ENCODE measurements around the gene FHAD1. TPM values are rescaled to one million over a fixed set of nuclear protein-coding genes. Genes with fewer than 3 reads are reported as not detected.

FHAD1 gene
- total and polyA plus RNA-seq, 9 of the 15 experiments (the other 6 are each of a cell fraction or from before 2014, with no cell fraction given), result 0.32 to 2.1 (median 1.5) TPM; not detected in 1

GRCh38 chr1:15409388-15410222, 162.6 kb downstream of the FHAD1 start, which contains the start of gene EFHD2 (continued):
- TF ChIP-seq, protein P1, sequence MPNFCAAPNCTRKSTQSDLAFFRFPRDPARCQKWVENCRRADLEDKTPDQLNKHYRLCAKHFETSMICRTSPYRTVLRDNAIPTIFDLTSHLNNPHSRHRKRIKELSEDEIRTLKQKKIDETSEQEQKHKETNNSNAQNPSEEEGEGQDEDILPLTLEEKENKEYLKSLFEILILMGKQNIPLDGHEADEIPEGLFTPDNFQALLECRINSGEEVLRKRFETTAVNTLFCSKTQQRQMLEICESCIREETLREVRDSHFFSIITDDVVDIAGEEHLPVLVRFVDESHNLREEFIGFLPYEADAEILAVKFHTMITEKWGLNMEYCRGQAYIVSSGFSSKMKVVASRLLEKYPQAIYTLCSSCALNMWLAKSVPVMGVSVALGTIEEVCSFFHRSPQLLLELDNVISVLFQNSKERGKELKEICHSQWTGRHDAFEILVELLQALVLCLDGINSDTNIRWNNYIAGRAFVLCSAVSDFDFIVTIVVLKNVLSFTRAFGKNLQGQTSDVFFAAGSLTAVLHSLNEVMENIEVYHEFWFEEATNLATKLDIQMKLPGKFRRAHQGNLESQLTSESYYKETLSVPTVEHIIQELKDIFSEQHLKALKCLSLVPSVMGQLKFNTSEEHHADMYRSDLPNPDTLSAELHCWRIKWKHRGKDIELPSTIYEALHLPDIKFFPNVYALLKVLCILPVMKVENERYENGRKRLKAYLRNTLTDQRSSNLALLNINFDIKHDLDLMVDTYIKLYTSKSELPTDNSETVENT (CRISPR knock-in tag; IDR thresholded peaks at IDR 0.05), result peak; percentile 70
- TF ChIP-seq, protein P2, sequence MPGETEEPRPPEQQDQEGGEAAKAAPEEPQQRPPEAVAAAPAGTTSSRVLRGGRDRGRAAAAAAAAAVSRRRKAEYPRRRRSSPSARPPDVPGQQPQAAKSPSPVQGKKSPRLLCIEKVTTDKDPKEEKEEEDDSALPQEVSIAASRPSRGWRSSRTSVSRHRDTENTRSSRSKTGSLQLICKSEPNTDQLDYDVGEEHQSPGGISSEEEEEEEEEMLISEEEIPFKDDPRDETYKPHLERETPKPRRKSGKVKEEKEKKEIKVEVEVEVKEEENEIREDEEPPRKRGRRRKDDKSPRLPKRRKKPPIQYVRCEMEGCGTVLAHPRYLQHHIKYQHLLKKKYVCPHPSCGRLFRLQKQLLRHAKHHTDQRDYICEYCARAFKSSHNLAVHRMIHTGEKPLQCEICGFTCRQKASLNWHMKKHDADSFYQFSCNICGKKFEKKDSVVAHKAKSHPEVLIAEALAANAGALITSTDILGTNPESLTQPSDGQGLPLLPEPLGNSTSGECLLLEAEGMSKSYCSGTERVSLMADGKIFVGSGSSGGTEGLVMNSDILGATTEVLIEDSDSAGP (CRISPR knock-in tag; IDR thresholded peaks at IDR 0.05), result no peak
- TF ChIP-seq SAP30 (IDR thresholded peaks at IDR 0.05; ENCODE audit: borderline replicate concordance, insufficient read depth, low read depth, low read length, poor library complexity, severe bottlenecking) (peak; percentile 68), ZNF740 (CRISPR knock-in tag; IDR thresholded peaks at IDR 0.05) (peak; percentile 57; the same call in 1 of the 2 replicates), ZNF740 (tag; IDR thresholded peaks at IDR 0.05) (peak in 1 of 2 experiments; percentile 85; a peak in 2 of 4 replicates), BMI1 (IDR thresholded peaks at IDR 0.05; ENCODE audit: low read length) (peak; percentile 84), NRF1 (conservative IDR thresholded peaks at IDR 0.05 in 1 of 2, IDR thresholded peaks at IDR 0.05 in 1 of 2) (peak in 1 of 2 experiments; percentile 30; a peak in 2 of 4 replicates), PRPF4 (IDR thresholded peaks at IDR 0.05; ENCODE audit: insufficient read depth, low read depth, low read length, poor library complexity, severe bottlenecking) (peak; percentile 28), ZBTB34 (CRISPR knock-in tag; IDR thresholded peaks at IDR 0.05) (no peak), SRSF3 (IDR thresholded peaks at IDR 0.05; ENCODE audit: insufficient read depth, low read length) (no peak), FOXP4 (CRISPR knock-in tag; IDR thresholded peaks at IDR 0.05; ENCODE audit: borderline replicate concordance) (no peak), PYGO2 (tag; IDR thresholded peaks at IDR 0.05) (no peak), ZNF253 (CRISPR knock-in tag; conservative IDR thresholded peaks at IDR 0.05) (no peak), TOE1 (IDR thresholded peaks at IDR 0.05; ENCODE audit: borderline replicate concordance) (no peak), TOE1 (CRISPR knock-in tag; IDR thresholded peaks at IDR 0.05; ENCODE audit: borderline replicate concordance, low read depth) (no peak)
- TF ChIP-seq, protein P3, sequence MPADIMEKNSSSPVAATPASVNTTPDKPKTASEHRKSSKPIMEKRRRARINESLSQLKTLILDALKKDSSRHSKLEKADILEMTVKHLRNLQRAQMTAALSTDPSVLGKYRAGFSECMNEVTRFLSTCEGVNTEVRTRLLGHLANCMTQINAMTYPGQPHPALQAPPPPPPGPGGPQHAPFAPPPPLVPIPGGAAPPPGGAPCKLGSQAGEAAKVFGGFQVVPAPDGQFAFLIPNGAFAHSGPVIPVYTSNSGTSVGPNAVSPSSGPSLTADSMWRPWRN (IDR thresholded peaks at IDR 0.05; ENCODE audit: low read depth), result no peak

All from K562 (cell line).